DMS153 (cell line): ENCODE data around the gene MIER3.
"Not testable (repeated sequence)": the region's sequence is repeated elsewhere in the genome, so short reads cannot be mapped to it uniquely, and the experiment has no call there.

Source experiments
- DNase-seq: peaks from one replicate; lab custom pipeline; 2025; lab: John Stamatoyannopoulos, UW

Gene MIER3

GRCh38 chr5:56951946-56952691 lies at the start of gene MIER3:
MIER3 (minus strand) TSS chr5:56952123; CDS start chr5:56952102, 21 bp downstream.
- DNase-seq, result no peak

DNA sequence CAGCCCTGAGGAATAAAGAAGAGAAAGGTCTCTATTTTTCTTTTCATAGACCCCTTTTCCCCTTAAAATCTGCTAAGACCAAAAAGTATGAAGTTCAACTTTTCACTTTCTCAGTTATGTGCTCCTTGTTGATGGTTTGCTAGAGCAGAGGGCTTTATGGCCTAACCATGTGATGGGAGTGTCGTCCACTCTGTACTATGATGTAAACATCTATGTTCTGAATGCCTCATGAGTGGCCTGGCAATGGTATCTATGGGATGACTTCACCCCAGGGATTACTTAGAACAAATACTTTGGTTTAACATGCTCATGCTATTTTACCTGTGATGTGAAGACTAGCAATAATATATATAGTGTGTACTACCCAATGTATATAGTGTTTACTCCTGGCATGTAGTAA lies 43.7 kb upstream of the MIER3 start:
- no peak for DNase-seq

DNA sequence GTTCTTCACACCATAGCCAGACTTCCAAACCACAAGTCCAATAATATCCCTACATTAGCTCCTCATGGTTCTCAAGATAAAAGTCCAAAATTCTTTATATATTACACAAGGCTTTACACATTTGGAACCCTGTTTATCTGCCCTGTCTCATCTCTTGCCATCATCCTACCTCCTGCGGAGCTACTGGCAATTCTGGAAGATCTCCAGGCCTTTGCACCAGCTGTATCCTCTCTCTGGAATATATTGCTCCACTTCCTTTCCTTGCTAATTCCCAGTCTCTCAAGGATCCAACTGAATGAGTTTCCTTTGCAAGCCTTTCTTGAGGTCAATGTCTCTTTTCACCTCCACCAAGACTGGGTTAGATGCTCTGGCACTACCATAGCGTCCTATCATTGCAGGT lies 41.3 kb upstream of the MIER3 start:
- DNase-seq, result no peak

DNA sequence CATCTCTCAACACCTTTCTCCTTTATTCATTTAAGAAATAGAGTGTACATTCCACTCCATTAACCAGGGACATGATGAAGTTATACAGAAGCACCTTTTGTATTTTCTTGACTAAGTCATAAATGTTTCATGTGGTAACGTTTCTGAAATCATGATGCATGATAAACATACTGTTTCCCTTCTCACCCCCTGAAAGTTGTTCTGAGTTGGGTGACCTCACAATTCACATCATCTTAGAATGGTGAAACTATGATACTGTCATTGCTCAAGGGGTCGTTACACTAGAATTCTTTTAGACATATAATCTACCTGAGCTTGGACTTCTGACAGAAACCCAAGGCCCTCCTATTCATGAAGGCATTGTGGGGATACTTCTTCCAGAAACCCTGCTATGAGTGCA lies 37.8 kb upstream of the MIER3 start:
- DNase-seq, result no peak

DNA sequence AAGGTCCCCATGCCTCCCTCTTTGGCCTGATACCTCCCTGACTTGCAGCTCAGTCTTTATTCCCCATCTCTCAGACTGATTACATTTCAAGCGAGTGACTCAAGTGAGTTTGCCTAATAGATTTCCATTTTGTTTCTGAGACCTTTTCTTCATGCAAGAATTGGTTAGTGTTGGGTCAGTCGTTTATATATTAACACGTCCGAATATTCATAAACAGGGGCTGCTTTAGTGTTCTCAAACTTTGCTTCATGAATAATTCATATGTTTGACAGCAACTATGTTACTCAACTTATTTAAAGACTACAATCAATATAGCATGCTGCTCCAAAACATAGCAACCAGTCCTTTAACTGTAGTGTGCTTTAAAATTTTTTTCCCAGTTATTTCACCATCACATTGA lies 36.6 kb upstream of the MIER3 start:
- DNase-seq, result no peak

DNA sequence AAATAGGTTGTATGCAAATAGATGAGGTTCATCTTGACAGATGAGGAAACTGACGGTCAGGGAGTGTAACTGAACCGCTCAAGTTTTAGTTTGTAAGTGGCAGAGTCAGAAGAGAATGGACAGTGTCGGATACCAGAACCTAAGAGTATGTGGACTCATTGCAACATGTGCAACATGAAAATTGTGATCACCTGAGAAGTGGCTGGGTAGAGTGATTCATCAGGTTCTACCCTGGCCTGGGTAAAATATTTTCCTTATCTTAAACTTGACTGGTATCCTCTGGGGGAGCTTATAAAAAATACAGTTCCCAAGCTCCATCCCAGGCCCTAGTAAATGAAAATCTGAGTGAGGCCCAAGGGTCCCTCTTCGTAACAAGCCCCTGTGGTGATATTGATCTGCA lies 35.2 kb upstream of the MIER3 start:
- no peak for DNase-seq

GRCh38 chr5:56986626-56986947 lies 34.7 kb upstream of the MIER3 start:
- no peak for DNase-seq

DNA sequence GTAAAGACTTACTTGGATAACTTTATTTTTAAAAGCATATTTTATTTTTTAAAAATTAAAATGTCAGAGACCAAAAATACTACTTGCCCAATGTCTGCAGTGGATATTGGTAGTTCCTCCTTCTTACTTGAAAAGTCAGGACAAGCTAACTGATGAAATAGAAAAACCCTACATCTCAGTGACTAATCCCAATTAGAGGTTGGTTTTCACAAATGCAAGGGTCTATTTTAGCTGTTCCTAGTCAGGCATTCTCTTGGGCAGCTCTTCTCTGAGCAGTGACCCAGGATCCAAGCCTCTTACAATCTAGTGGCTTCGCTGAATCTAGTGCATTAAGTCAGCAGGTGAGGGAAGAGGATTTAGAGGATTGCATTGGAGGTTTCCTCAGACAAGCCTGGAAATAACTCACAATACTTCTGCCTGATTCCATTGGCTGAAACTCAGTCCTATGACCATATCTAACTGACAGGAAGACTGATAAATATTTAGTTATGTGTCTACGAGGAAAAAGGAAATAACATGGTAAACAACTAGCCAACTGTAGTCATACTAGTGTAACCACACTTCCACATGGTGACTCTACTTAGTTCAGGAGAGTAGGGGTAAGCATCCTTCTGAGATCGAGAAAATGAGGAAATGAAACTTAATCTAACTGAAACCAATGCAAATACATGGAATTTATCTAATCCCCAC lies 34.2 kb upstream of the MIER3 start:
- DNase-seq, result no peak

DNA sequence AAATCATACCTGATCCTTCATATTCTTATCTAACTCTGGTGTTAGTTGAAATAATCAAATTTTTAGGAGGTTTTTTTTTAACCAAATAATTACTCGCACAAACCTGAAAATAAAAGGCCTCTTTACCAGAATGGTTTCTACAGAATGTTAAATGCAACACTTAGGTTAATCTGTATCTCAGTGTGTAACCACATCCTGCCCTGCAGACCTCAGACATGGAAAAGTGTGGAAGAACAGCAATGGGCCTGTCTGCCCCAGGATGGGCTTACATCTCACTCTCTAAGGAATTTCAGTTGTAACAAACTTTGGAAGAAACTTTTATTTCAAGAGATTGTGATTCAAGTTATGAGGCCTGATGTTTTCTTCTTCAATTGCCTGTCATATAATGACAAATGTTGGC lies 32.5 kb upstream of the MIER3 start:
- DNase-seq, result no peak

GRCh38 chr5:56983593-56984361 lies 31.9 kb upstream of the MIER3 start:
- DNase-seq, result no peak

DNA sequence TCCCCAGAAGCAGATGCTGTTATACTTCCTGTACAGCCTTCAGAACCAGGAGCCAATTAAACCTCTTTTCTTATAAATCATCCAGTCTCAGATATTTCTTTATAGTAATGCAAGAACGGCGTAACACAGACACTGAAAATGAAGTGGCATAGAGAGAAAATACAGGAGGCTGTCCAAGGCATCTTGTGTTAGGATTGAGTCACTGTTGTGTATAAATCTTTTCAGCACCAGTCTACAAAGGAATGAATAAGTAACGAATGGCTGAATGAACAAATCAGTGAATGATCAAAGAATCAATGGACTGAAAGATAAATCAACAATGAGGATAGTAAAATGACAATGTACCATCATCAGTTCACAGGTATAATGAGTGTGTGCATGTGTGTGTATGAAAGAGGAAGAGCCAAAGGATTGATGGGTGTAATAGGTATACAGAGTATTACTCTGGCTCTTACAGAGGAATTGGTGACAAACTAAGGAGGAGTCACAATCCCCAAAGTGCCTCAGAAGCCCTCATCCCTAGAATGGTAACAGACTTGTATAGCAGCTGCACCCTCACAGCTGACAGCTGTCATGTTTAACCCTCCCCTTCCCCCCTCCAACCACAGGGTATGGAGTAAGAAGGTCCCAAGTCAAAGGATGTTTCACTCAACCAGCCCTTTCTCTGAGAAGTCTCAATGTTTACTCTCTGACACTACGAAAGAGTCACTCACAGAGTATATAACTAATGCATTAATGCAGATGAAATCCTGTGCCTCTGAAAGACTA lies 29.8 kb upstream of the MIER3 start:
- no peak for DNase-seq

DNA sequence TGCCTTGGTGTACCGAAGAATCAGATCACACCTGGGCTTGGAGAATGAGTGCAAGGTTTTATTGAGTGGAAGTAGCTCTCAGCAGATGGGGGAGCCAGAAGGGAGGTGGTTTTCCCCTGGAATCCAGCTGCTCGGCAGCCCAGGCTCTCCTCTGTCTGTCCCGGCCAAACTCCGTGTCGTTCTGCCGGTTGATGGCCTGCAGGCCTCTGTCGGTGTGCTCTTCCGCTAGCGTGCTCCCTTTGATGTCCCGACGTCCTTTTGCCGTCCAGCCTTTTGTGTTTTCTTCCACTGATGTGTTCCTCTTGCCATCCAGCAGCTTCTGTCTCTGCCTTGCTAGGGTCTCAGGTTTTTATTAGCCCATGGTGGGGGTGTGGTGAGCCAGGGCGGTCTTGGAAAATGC lies 28.0 kb upstream of the MIER3 start:
- DNase-seq, result no peak

GRCh38 chr5:56979526-56979925 lies 27.6 kb upstream of the MIER3 start:
- not testable (repeated sequence) for DNase-seq

DNA sequence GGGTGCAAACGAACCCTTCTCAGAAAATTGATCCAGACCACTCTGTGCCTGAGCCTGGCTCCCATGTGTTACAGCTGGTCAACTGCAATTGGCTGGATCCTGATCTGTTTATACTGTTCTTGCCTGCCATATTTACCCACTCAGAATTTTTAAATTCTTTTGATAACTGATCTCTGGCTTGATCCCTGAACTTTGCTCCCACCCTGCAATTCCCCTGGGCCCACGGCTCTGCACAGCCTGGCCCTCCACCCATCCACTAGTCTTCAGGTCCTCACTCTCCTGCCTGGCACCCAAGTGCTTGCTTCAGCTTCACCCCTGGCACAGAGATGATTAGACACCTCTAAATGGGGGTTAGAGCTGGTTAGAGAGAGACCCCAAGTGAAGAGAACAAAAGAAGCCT lies 25.9 kb upstream of the MIER3 start:
- DNase-seq, result no peak

- no peak for DNase-seq
These were observed 25.1 kb upstream of the MIER3 start for GRCh38 chr5:56977021-56977420.

- DNase-seq, result no peak
These were observed 22.3 kb upstream of the MIER3 start for GRCh38 chr5:56974241-56974640.

DNA sequence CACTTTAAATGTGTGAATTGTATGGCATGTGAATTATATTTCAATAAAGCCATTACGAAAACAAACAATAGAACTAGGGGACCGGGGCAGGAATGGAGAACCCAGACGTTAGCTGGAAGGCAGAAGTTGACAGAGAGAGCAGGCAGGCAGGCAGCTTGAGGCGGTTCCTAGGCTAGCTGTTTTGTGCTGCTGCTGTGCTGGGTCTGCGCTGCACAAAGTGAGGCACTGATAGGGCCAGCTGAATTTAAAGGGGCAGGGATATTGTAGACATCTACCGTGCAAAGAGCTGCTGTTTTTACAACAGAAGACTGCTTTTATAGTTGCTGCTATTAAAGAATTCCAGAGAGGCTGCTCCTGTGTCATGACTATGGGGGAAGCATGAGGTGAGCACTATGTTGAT lies 21.6 kb upstream of the MIER3 start:
- DNase-seq, result no peak

GRCh38 chr5:56971275-56971674 lies 19.4 kb upstream of the MIER3 start:
- DNase-seq, result no peak

DNA sequence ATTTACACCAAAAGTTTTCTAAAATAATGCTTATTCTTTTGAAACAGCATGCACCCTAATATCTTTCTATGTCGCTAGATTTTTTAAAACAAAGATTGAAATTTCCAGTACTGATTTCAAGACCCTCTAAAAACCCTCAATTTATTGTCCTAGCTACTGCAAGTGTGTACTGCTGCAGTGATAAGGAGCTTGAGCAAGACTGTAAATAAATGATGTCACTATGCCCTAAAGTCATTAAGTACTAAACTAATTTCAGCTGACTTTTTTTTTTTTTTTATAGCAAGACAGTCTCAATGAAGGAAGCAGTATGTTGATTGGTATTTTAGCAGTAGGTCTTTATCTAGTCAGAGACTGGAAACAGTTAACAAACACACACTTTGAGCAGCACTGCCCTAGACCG lies 12.2 kb upstream of the MIER3 start:
- no peak for DNase-seq

DNA sequence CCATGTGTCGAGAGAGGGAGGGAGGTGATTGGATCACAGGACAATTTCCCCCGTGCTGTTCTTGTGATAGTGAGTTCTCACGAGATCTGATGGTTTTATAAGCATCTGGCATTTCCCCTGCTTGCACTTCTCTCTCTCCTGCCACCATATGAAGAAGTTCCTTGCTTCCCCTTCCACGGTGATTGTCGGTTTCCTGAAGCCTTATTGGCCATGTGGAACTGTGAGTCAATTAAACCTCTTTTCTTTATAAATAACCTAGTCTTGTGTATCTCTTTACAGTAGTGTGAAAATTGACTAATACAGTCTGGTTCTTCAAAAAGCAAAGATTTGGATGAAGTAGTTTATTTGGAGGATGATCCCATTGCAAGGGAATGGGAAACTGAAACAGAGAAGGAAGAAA lies 11.3 kb upstream of the MIER3 start:
- DNase-seq, result no peak

GRCh38 chr5:56962286-56962685 lies 10.4 kb upstream of the MIER3 start:
- no peak for DNase-seq

DNA sequence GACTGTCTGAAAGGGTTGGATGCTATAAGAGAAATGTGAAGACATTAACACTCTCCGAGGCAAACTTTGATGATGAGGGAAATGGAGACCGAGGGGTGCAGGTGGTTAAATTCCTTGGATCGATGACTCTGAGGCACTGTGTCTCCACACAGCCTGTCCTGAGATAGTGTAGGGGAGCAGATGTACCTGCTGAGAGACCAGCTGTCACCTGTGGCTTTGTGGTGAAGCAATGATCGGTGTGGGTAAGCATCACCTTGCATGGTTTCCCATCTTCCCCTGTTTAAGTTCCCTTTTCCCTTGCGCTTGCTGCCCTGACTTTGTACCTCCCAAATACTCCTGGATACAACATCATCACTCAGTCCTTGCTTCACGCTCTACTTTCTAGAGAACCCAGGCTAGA lies 9.8 kb upstream of the MIER3 start:
- DNase-seq, result no peak

GRCh38 chr5:56959326-56959725 lies 7.4 kb upstream of the MIER3 start:
- no peak for DNase-seq
